Endothelial cell of hepatic sinusoid (primary cell): ENCODE measurements around the gene ETNPPL.

Experiments used
- in situ Hi-C: cut with HindIII; loops from 2 replicates; pipeline ENCODE4 v1.10.0; 2017; ENCODE audit warnings: low sequenced_read_pairs

Gene ETNPPL

GRCh38 chr4:108700081-108700757 is 62.6 kb downstream of the ETNPPL start:
- in situ Hi-C loops, result no loop called here

GRCh38 chr4:108696160-108696559 is 66.7 kb downstream of the ETNPPL start:
- in situ Hi-C loops, result no loop called here

GRCh38 chr4:108695062-108695461 is 67.8 kb downstream of the ETNPPL start:
- in situ Hi-C loops, result no loop called here

GRCh38 chr4:108694423-108694822 is 68.4 kb downstream of the ETNPPL start:
- in situ Hi-C loops, result no loop called here

GRCh38 chr4:108693819-108694218 is 69.0 kb downstream of the ETNPPL start:
- in situ Hi-C loops, result no loop called here

GRCh38 chr4:108693211-108693610 is 69.6 kb downstream of the ETNPPL start:
- in situ Hi-C loops, result no loop called here
